Vagina (tissue), 2 donors: ENCODE results near the gene CEP250.
"Not testable (repeated sequence)": the region's sequence is repeated elsewhere in the genome, so short reads cannot be mapped to it uniquely, and the experiment has no call there.

Source experiments
- POLR2A ChIP-seq, 2 donors: fragments of 450-650 bp; IDR thresholded peaks; one replicate each; pipeline ENCODE4 v1.6.1; 2017; ENCODE audit warnings: antibody characterized with exemption in 2 of 2, mild to moderate bottlenecking in 2 of 2, moderate library complexity in 2 of 2
- POLR2AphosphoS5 ChIP-seq, 2 donors: sonication (generic); formaldehyde crosslinking; IDR thresholded peaks; one replicate each; pipeline ENCODE4 v1.9.0; 2017; ENCODE audit warnings: antibody characterized with exemption in 2 of 2, mild to moderate bottlenecking in 2 of 2, low read depth in 1 of 2; ENCODE audit not compliant: insufficient read depth in 1 of 2
- TF ChIP-seq, protein P1 (sequence below), 3 experiments: fragments of 450-650 bp in 2 of 3; fragments of 200-600 bp in 1 of 3; sonication (generic) in 1 of 3; IDR thresholded peaks; one replicate each; pipeline ENCODE4 v1.5.1; 2017 to 2019; ENCODE audit warnings: antibody characterized with exemption in 3 of 3, mild to moderate bottlenecking in 2 of 3, moderate library complexity in 2 of 3

DNA sequence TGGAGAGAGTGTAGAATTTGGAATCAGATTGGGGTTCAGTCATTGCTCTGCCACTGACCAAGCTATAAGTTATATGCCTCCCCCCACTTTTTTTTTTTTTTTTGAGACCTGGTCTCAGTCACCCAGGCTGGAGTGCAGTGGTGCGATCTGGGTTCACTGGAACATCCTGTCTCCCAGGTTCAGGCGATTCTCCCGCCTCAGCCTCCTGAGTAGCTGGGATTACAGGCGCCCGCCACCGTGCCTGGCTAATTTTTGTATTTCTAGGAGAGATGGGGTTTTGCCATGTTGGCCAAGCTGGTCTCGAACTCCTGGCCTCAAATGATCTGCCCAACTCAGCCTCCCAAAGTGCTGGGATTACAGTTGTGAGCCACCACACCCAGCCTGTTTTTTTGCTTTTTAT lies 1.3 kb downstream of the CEP250 start:
- TF ChIP-seq POLR2AphosphoS5 (IDR thresholded peaks at IDR 0.05; ENCODE audit: insufficient read depth in 1 of 2, low read depth in 1 of 2); POLR2A (IDR thresholded peaks at IDR 0.05): not testable (repeated sequence)
- TF ChIP-seq, protein P1, sequence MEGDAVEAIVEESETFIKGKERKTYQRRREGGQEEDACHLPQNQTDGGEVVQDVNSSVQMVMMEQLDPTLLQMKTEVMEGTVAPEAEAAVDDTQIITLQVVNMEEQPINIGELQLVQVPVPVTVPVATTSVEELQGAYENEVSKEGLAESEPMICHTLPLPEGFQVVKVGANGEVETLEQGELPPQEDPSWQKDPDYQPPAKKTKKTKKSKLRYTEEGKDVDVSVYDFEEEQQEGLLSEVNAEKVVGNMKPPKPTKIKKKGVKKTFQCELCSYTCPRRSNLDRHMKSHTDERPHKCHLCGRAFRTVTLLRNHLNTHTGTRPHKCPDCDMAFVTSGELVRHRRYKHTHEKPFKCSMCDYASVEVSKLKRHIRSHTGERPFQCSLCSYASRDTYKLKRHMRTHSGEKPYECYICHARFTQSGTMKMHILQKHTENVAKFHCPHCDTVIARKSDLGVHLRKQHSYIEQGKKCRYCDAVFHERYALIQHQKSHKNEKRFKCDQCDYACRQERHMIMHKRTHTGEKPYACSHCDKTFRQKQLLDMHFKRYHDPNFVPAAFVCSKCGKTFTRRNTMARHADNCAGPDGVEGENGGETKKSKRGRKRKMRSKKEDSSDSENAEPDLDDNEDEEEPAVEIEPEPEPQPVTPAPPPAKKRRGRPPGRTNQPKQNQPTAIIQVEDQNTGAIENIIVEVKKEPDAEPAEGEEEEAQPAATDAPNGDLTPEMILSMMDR (IDR thresholded peaks at IDR 0.05) = not testable (repeated sequence)
